Frontal cortex (tissue), 4 donors: ENCODE results near the gene HOXA4. TPM values are rescaled to one million over a fixed set of nuclear protein-coding genes. Genes with fewer than 3 reads are reported as not detected.

Experiments used
- DNase-seq, 2 donors: peaks; one replicate each; pipeline ENCODE4 v3.0.0; 2012; ENCODE audit warnings: low spot score in 2 of 2
- FAIRE-seq: peaks from 2 replicates; lab custom pipeline; 2012; peaks lifted over from hg19 to GRCh38; lab: Jason Lieb, UNC
- total RNA-seq: library from RNA; depleted of rRNA; stranded (reverse); fragments of >200 nt; gene quantifications from one replicate; pipeline ENCODE4 v1.2.3, GENCODE V29; 2014
- donor health status: control.
- donor health status: control.
- donor health status: control.

The HOXA4 gene
- total RNA-seq, 1 donor from 2014 or later, result not detected

DNA sequence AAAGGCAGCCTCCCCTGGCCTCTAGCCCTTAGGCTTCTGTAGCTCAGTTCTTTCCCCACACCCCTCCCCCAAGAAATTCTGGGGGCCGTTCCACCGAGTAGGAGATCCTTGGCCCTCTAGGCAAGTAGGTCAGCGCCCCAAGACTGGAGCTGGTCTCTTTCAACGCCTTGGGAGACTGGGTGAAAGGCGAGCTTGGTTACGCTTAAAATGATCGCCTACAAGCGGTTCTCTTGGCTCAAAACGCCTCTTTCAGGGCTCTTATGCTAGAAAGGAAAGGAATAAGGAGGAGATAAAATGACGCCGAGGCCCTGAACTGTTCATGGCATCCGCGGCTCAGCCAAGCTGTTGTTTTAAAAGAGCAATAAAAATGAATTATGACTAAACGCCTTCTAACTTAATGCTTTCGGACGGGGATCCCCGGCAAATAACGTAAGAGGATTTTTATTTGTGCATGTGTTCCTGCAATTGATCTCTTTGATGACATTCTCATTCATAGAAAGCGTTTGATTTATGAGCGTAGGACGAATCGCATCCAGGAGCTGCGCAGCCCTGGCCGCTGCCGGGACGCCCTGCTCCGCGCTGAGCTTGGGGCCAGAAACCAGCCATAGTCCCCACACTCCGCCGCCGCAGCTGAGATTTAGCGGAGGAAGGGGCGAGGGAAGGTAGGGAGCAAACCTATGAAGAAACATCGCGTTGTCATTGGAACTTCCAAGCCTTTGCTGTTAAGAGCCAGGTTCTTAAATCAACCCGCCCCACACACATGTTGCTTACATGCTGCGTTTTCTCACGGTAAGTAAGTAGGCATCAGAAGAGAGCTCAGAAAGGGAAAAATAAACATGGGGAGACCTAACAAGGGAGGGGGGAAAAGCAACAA, 31.7 kb downstream of the HOXA4 start:
- no peak for DNase-seq

DNA sequence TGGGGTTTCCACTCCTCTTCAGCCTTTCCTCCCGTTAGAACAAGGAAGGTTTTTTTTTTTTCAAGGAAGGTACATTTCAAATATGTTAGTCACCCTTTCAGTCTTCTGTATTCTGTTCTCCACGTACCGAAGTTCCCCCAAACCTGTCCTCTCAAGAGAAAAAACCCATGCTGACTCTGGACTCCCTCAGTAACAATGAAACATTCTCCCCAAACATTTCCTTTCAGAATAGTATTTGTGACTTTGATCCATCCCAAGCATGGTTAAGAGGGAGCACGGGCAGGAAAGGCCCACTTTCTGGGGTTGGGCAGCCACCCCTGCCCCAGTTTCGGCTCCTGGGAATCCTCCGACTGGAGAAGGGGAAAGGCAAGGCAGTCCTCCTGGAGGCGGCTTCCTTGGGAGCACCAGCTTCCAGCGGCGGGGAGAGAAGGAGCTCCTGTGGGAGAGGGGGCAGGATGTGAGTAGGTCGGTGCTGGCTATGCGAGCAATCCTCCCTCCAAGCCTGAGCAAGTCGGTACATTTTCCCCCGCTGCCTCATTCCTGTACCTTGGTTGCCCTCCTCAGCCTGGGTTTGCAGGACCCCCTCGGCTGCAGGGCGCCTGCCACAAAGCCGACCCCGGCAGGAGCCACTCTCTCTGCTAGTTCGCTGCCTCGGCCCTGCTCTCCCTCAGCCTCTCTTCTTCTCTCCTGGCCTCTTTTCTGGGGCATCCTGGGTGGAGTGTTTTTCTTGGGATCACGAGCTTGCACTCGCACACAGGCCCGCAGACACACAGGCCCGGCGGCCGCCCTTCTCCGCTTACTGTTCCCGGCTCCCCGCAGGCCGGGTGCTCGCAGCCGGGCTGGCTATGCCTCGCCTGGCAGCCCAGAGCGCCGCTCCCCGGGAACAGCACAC, 32.6 kb downstream of the HOXA4 start:
- no peak for FAIRE-seq
- peak in 1 of 2 donors; percentile 21 for DNase-seq

More for the DNA sequence above, 31.7 kb downstream of the HOXA4 start:
- FAIRE-seq, result no peak

DNA sequence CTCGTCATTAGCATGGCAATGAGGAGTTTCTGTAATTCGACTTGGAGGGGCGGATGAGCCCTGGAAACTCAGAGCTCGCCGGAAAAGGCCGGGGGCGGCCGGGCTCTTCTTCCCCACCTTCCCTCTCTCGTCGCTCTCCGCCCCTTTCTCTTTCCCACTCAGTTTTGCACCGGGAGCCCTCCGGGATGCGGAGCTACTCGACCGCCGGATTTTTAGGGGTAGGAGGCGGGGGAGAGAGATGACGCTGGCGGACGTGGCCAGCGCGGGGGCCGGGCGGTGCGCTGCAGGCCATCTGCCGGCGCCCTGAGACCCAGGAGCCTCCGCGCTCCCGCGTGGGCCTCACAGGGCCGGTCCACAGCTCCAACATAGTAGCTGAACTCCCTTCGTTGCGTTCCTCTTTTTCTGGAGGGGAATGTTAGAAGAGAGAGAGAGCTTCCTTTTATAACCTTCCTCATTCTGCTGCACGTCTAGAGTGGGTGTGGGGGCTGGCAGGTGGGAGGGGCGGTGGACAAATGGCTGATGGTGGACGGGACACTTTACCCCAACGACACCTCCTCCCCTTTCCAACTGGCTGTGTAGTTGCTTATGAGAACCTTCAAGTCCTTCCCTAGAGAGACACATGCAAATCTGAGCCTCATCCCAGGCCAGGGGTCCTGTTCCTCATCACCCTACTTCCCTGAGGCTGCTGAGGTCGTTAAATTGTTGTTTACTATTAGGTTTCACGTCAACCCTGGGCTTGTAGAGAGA, 33.6 kb downstream of the HOXA4 start:
- no peak for FAIRE-seq
- DNase-seq, result peak in 1 of 2 donors; percentile 30

DNA sequence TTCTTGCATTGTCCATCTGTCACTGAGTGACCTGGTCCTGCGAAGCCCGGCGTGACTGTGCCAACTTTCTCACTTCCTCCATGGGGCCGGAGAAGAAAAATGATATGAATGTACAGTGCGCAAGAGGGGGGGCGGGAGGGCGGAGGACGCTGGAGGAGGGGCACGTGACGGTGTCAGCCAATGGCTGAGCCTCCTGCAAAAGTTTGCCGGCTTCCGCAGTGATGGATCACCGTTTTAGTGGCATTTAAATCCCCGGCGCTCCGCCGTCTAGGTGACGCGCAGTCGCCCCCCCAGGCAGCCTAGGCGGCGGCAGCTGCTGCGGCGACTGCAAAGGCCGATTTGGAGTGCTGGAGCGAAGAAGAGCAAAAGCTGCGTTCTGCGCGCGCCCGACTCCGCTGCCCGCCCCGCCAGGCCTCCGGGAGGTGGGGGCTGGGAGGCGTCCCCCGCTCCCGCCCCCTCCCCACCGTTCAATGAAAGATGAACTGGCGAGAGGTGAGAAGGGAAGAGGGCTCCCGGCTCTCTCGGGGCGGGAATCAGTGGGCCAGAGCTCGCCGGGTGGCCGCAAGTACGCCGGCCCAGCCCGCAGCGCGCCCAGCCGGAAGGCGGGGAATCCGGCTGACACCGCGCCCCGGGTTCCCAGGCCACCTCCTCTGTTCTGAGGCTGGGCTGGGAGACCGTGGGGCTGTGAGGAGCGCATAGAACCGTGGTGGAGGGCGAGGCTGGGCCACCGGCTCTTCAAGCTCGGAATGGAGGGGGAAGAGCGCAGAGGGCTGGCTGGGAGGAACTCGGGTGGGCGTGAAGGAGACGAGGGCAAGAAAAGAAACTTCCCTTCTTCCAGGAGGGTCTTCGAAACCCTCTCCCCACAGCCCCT, 34.4 kb downstream of the HOXA4 start, which contains the start of gene HOXA1:
TSS of gene HOXA1 (minus strand) at position 104 of the 871 bp plus-strand sequence. CDS start at position 16, 88 bp downstream.
- FAIRE-seq, result no peak

DNA sequence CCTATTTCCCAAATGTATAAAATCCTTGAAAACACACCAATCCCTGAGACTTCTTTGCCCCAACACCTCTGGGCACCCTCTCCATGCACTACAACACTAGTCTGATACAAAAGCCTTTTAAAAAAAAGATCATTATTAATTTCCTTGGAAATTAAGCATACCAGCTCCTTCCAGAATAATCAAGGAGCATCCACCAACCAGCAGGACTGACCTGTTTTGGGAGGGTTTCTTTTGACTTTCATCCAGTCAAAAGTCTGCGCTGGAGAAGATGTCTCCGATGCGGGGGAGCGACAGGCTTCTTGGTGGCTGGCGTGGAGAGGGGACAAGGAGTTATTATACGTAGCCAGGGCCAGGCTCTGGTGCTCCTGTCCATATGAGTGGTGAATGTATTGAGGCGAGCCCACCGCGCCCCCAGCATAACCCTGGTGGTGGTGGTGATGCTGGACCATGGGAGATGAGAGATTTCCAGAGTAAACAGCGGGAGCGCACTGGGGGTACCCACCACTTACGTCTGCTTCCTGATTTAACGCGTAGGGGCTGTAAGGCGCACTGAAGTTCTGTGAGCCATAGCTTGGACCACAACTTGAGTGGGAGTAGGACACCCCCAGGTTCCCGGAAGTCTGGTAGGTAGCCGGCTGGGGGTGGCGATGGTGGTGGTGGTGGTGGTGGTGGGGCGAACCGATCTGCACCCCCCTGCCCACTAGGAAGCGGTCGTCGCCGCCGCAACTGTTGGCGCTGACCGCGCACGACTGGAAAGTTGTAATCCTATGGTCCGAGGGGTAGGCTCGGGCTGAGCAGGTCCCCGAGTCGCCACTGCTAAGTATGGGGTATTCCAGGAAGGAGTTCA, 35.3 kb downstream of the HOXA4 start:
- no peak for FAIRE-seq
- peak in 1 of 2 donors; percentile 18 for DNase-seq

More for the DNA sequence above, 34.4 kb downstream of the HOXA4 start, which contains the start of gene HOXA1:
- DNase-seq, result peak; percentile 28 to 56

DNA sequence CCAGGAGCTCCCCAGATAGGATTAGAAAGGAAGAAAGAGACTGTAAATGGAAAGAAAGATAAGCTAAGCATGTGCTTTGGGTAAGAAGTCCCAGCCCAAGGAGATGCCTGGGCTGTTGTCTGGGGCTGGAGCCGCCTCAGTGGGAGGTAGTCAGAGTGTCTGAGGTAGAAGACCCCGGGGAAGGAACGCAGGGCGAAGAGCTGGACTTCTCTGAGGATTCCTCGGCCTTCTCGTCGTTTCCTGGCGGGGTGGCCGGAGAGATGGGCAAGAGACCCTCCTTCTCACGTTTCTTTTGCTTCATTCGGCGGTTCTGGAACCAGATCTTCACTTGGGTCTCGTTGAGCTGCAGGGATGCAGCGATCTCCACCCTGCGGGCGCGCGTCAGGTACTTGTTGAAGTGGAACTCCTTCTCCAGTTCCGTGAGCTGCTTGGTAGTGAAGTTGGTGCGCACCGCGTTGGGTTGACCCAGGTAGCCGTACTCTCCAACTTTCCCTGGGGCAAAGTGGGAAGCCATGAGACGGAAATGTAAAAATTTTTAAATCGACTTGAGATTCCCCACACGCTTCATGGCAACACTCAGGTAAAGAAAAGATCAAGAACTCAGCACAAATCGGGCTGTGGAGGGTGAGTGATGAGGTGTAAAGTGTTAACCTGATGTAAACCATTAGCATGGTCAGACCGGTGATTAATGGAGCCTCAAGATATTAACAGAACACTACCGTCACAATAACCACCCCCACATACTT, 36.1 kb downstream of the HOXA4 start:
- FAIRE-seq (no peak), DNase-seq (peak in 1 of 2 donors; percentile 16)

DNA sequence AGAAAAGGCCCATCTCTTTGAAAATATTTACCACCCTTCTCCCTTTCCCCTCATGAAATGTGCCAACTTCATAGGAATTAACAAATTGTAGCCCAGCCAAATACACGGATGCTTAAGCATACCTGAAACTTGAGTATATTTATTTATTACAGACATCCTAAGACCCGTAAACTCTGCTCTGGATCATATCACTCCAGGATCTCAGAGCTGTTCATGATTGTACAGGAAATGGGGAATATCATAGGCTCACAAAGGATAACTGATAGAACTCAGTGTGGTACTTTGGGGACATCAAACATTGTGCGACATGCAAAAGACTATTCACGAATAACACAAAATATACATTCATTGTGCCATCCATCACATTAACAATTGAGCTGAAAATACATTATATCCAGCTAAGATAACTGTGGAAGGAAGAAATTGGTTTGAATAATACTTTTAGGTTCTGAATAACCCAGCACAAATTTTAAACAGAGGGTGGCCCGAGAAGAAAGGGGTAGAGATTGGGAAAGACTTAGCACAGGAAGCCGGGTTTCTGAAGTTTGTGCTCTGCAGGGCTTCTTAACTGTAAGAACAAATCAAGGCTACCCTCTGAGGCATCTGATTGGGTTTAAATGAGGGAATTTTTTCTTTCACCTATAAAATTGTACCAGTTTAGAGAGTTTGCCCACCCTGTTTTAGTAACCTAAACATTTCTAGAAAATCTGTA, 37.2 kb downstream of the HOXA4 start:
- no peak for FAIRE-seq
- DNase-seq, result no peak

DNA sequence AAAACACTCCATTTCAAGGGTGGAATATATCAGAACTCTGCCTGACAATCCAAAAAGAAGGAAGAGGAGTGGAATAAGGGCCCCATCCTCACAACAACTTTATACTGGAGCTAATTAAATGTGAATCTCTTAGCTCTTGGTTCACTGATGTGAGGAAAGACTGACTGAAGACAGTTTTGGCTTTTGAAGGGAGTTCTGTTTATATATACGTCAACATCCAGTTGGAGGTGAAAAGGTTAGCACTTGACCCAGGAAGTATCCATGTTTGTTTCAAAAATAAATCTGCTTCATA, 37.8 kb downstream of the HOXA4 start:
- DNase-seq (no peak), FAIRE-seq (no peak)

DNA sequence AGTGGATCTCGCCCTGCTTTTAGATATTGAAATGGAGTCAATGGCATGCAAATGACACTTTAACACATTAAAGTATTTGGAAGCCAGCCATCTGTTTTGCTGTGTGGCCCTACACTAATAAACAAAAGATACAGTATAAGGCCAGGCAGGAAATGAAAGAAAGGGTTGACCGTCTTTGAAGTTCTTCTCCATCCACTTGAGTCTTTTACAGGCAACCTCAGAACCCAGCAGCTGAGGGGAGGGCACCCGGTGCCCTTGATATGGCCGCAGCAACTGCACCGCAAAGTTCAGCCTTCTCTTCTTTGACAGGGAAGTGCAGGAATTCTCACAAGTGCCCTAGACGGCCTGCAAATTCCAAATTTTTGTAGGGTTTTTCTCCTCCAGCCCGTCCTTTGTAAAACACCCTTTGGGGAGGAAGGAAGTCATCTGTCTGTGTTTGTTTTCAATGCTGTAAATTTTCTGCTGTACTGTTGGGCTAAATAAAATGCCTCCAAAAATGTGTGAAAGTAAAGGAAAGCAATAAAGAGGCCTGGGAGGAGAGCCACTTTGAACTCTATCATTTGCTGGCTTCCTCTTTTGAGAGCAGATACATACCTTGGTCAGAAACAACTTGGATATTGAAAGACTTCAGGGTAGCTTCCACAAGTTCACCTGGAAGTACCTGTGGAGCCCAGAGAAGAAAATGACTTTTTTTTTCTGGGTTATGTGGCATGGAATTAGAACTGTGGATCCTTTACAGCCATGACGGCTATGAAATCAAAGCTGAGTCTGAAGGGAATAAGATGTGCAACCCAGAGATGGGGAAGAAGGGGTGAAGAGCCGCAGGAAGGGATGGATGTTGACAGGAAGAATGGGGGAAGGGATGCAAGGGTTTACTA, 38.4 kb downstream of the HOXA4 start:
- no peak for DNase-seq
- FAIRE-seq, result no peak

DNA sequence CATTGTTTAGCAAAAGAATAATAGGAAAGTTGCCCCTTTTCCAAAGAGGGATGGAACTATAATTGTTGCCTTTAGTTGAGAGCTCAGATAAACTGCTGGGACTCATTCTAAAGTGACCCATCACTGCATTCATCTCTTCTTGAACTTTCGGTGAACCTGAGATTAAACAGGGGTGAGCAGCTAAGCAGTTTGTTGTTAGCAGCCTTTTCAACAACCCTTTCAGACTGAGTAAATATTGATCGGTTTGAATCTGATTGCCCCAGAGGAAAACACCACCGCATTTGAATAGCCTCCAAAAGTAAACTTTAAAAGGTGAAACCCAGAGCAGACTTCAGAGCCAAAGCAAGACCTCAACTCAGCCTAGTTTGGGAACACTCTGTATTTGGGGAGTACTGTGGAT, 39.5 kb downstream of the HOXA4 start:
- no peak for FAIRE-seq
- no peak for DNase-seq

DNA sequence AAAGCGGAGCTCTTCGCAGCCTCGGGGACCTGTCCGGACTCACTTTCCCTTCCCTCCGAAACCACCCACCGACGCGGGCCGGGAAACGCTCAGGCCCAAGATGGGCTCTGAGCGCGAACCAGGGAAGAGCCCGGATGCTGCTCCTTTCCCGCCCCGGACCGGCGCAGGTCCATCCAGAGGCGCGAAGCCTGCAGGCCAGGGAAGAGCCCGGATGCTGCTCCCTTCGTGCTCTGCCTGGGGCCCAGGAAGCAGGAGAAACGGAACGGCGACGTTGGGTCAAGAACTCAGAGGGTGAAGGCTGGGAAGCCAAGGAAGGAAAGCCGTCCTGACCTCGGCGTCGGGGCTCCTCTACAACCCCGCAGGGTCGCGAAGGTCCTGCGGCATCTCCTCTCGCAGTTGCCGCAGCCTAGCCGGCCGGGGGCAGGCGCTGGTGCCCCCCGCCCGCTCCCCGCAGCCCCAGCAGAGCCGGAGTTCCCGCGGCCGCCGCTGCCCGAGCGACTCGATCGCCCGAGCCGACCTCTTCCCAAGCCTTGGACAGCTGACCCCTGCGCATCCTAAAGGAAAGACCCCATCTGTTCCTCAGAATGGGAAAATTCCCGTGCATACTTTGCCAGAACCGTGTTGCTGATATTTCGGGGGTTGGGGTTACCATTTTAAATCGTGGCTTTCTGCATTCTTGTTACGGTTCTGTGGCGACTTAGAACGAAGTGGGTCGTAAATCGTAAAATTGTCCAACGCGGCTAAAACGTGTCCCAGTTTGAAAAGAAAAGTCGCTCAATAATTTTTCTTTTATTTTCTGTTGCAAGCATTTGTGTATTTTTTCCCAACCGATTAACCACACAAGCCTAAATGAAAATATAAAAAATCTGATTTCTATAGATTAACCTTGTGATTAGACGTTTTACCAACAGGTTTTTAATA, 42.3 kb downstream of the HOXA4 start:
- FAIRE-seq (no peak), DNase-seq (no peak)

DNA sequence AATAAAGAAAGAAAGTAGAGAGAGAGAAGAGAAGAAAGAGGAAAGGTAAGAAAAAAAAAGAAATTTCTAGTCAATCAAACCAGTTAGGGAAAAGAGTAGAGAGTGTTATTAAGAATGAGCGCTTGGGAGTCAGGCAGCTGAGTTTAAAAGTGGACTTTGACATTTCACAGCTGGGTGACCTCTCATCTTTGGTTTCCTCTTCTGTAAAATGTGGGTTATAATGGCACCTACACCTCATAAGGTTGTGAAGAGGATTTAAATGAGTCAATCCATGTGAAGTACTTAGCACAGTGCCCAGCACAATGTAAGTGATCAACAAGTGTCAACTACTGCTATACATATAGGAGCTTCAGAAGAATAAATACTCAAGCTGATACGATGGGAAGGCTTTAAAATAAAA, 46.9 kb downstream of the HOXA4 start:
- no peak for DNase-seq
- FAIRE-seq, result no peak

DNA sequence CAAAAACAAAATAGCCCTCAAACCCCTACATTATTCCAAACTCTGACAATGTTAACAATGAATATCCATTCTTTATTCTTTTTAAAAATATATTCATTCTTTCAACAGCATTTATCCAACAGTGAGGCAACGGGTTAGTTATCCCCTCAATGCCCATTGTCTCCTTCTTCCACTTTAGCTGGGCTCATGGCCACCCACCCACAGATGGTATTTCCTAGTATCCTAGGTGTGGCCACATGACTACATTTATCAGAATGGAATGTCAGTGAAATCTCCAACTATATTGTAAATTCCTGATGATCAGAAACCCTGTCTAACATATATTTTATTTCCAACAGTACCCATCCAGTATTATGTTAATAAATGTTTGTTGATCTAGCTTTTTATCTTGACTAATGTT, 48.4 kb downstream of the HOXA4 start:
- no peak for FAIRE-seq
- DNase-seq, result no peak

DNA sequence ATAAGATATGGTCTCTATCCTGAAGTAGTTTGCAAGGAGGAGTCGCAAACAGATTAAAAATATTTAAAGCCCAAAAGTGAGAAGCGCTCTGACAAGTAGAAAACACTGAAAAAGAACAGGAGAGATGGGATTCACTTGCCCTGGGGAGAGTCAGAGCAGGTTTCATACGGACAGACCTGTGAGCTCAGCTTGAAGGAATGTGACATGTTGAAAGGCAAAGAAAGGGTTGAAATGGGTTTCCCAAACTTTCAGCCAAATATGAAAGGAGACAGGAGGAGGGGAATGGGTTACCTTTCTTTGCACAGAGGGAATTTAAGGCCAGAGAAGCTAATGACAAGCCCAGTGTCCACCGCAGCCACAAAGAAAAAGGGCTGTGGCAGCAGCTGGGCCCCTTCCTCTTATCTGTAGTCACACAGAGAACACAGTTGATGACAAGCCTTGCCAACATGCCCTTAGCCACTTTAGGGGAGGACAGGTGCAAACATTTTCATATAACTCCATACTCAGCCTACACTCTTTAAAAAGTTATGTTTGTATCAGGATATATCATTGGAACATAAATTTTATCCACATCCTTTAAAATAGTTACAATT, 49.6 kb downstream of the HOXA4 start:
- FAIRE-seq, result no peak

More for the DNA sequence above, 49.6 kb downstream of the HOXA4 start:
- no peak for DNase-seq
